ENCODE results near the gene TUBA4B.

TUBA4B gene

GRCh38 chr2:219252900-219253752 is at the start of gene TUBA4B:
TUBA4B (plus strand) TSS chr2:219253243; CDS start chr2:219253408, 165 bp downstream.
- peak within 1 kb of the TSS; percentile 33; the same call in 1 of the 2 replicates for H3K9ac ChIP-seq (ENCODE audit: low read depth, low read length)
- peak within 1 kb of the TSS; percentile 58 for H3K4me3 ChIP-seq (ENCODE audit: low read length)
- no peaks in the 10 kb centered on the region for H3K9me3 ChIP-seq (ENCODE audit: insufficient read depth, low read depth, low read length)
- H3K36me3 ChIP-seq (ENCODE audit: insufficient read depth, low read depth, low read length): peaks cover 19% of the 10 kb centered on the region
- H3K27ac ChIP-seq (ENCODE audit: low read length): no peak within 1 kb of the TSS
- peaks cover 59% of the 10 kb centered on the region for H3K27me3 ChIP-seq (ENCODE audit: insufficient read depth, low read length)
- H3K4me1 ChIP-seq (ENCODE audit: insufficient read depth, low read length): peaks cover 14% of the 10 kb centered on the region

- Histone ChIP-seq H3K4me1 (ENCODE audit: insufficient read depth, low read length) (peaks cover 4% of the 10 kb centered on the region; the same call in 1 of the 2 replicates), H3K27ac (ENCODE audit: low read length) (no peak overlapping the region), H3K9ac (ENCODE audit: low read depth, low read length) (no peak overlapping the region), H3K4me3 (ENCODE audit: low read length) (no peak overlapping the region), H3K9me3 (ENCODE audit: insufficient read depth, low read depth, low read length) (no peaks in the 10 kb centered on the region), H3K27me3 (ENCODE audit: insufficient read depth, low read length) (no peaks in the 10 kb centered on the region), H3K36me3 (ENCODE audit: insufficient read depth, low read depth, low read length) (peaks cover 15% of the 10 kb centered on the region; the same call in 1 of the 2 replicates)
These were observed 48.4 kb upstream of the TUBA4B start for GRCh38 chr2:219204425-219205164.

- Histone ChIP-seq H3K4me3 (ENCODE audit: low read length) (no peak overlapping the region), H3K36me3 (ENCODE audit: insufficient read depth, low read depth, low read length) (peaks cover 20% of the 10 kb centered on the region; the same call in 1 of the 2 replicates), H3K4me1 (ENCODE audit: insufficient read depth, low read length) (peaks cover 4% of the 10 kb centered on the region; the same call in 1 of the 2 replicates), H3K27ac (ENCODE audit: low read length) (no peak overlapping the region), H3K27me3 (ENCODE audit: insufficient read depth, low read length) (no peaks in the 10 kb centered on the region), H3K9ac (ENCODE audit: low read depth, low read length) (no peak overlapping the region), H3K9me3 (ENCODE audit: insufficient read depth, low read depth, low read length) (no peaks in the 10 kb centered on the region)
These were observed 47.9 kb upstream of the TUBA4B start for GRCh38 chr2:219205165-219205538.

- no peaks in the 10 kb centered on the region for H3K9me3 ChIP-seq (ENCODE audit: insufficient read depth, low read depth, low read length)
- no peaks in the 10 kb centered on the region for H3K27me3 ChIP-seq (ENCODE audit: insufficient read depth, low read length)
- H3K27ac ChIP-seq (ENCODE audit: low read length): no peak overlapping the region
- peaks cover 4% of the 10 kb centered on the region; the same call in 1 of the 2 replicates for H3K4me1 ChIP-seq (ENCODE audit: insufficient read depth, low read length)
- H3K4me3 ChIP-seq (ENCODE audit: low read length): peak overlapping the region; percentile 84
- H3K36me3 ChIP-seq (ENCODE audit: insufficient read depth, low read depth, low read length): peaks cover 26% of the 10 kb centered on the region; the same call in 1 of the 2 replicates
- peak overlapping the region; percentile 73; the same call in 1 of the 2 replicates for H3K9ac ChIP-seq (ENCODE audit: low read depth, low read length)
These were observed 47.1 kb upstream of the TUBA4B start for GRCh38 chr2:219205981-219206327.

- Histone ChIP-seq H3K4me3 (ENCODE audit: low read length) (peak within 1 kb of the TSS; percentile 84), H3K36me3 (ENCODE audit: insufficient read depth, low read depth, low read length) (peaks cover 31% of the 10 kb centered on the region; the same call in 1 of the 2 replicates), H3K27ac (ENCODE audit: low read length) (no peak within 1 kb of the TSS), H3K4me1 (ENCODE audit: insufficient read depth, low read length) (peaks cover 4% of the 10 kb centered on the region; the same call in 1 of the 2 replicates), H3K27me3 (ENCODE audit: insufficient read depth, low read length) (no peaks in the 10 kb centered on the region), H3K9ac (ENCODE audit: low read depth, low read length) (peak within 1 kb of the TSS; percentile 75), H3K9me3 (ENCODE audit: insufficient read depth, low read depth, low read length) (no peaks in the 10 kb centered on the region)
These were observed 46.5 kb upstream of the TUBA4B start, which contains the start of gene ZFAND2B for GRCh38 chr2:219206328-219207133. ZFAND2B (plus strand) TSS chr2:219206782; CDS start chr2:219206988, 206 bp downstream.

- Histone ChIP-seq H3K4me1 (ENCODE audit: insufficient read depth, low read length) (peaks cover 4% of the 10 kb centered on the region; the same call in 1 of the 2 replicates), H3K9me3 (ENCODE audit: insufficient read depth, low read depth, low read length) (no peaks in the 10 kb centered on the region), H3K27me3 (ENCODE audit: insufficient read depth, low read length) (no peaks in the 10 kb centered on the region), H3K27ac (ENCODE audit: low read length) (no peak overlapping the region), H3K4me3 (ENCODE audit: low read length) (peak overlapping the region; percentile 84), H3K9ac (ENCODE audit: low read depth, low read length) (peak overlapping the region; percentile 75; the same call in 1 of the 2 replicates), H3K36me3 (ENCODE audit: insufficient read depth, low read depth, low read length) (peaks cover 35% of the 10 kb centered on the region; the same call in 1 of the 2 replicates)
These were observed 45.7 kb upstream of the TUBA4B start for GRCh38 chr2:219207134-219207883.

GRCh38 chr2:219207884-219208740 is 44.9 kb upstream of the TUBA4B start:
- H3K4me3 ChIP-seq (ENCODE audit: low read length): peak overlapping the region; percentile 84; the same call in 1 of the 2 replicates
- H3K9ac ChIP-seq (ENCODE audit: low read depth, low read length): peak overlapping the region; percentile 75; the same call in 1 of the 2 replicates
- peaks cover 4% of the 10 kb centered on the region; the same call in 1 of the 2 replicates for H3K4me1 ChIP-seq (ENCODE audit: insufficient read depth, low read length)
- peaks cover 43% of the 10 kb centered on the region; the same call in 1 of the 2 replicates for H3K36me3 ChIP-seq (ENCODE audit: insufficient read depth, low read depth, low read length)
- H3K9me3 ChIP-seq (ENCODE audit: insufficient read depth, low read depth, low read length): no peaks in the 10 kb centered on the region
- no peaks in the 10 kb centered on the region for H3K27me3 ChIP-seq (ENCODE audit: insufficient read depth, low read length)
- H3K27ac ChIP-seq (ENCODE audit: low read length): no peak overlapping the region

GRCh38 chr2:219209236-219210195 is 43.5 kb upstream of the TUBA4B start:
- Histone ChIP-seq H3K4me1 (ENCODE audit: insufficient read depth, low read length) (peaks cover 4% of the 10 kb centered on the region; the same call in 1 of the 2 replicates), H3K36me3 (ENCODE audit: insufficient read depth, low read depth, low read length) (peaks cover 57% of the 10 kb centered on the region), H3K4me3 (ENCODE audit: low read length) (no peak overlapping the region), H3K9me3 (ENCODE audit: insufficient read depth, low read depth, low read length) (no peaks in the 10 kb centered on the region), H3K9ac (ENCODE audit: low read depth, low read length) (no peak overlapping the region), H3K27me3 (ENCODE audit: insufficient read depth, low read length) (no peaks in the 10 kb centered on the region), H3K27ac (ENCODE audit: low read length) (no peak overlapping the region)

GRCh38 chr2:219210196-219210885 is 42.7 kb upstream of the TUBA4B start:
- Histone ChIP-seq H3K9me3 (ENCODE audit: insufficient read depth, low read depth, low read length) (no peaks in the 10 kb centered on the region), H3K27me3 (ENCODE audit: insufficient read depth, low read length) (no peaks in the 10 kb centered on the region), H3K27ac (ENCODE audit: low read length) (no peak overlapping the region), H3K4me3 (ENCODE audit: low read length) (no peak overlapping the region), H3K36me3 (ENCODE audit: insufficient read depth, low read depth, low read length) (peaks cover 64% of the 10 kb centered on the region), H3K9ac (ENCODE audit: low read depth, low read length) (no peak overlapping the region), H3K4me1 (ENCODE audit: insufficient read depth, low read length) (peaks cover 4% of the 10 kb centered on the region; the same call in 1 of the 2 replicates)
